ENCODE measurements around the gene RALBP1. TPM values are rescaled to one million over a fixed set of nuclear protein-coding genes. Genes with fewer than 3 reads are reported as not detected.
A peak's percentile ranks its signal among the peaks of the same experiment; 100 is the strongest.

Gene RALBP1
- total and polyA plus RNA-seq, 9 of the 15 experiments (the other 6 are each of a cell fraction or from before 2014, with no cell fraction given): 10.9 to 70.0 (median 61.3) TPM

DNA sequence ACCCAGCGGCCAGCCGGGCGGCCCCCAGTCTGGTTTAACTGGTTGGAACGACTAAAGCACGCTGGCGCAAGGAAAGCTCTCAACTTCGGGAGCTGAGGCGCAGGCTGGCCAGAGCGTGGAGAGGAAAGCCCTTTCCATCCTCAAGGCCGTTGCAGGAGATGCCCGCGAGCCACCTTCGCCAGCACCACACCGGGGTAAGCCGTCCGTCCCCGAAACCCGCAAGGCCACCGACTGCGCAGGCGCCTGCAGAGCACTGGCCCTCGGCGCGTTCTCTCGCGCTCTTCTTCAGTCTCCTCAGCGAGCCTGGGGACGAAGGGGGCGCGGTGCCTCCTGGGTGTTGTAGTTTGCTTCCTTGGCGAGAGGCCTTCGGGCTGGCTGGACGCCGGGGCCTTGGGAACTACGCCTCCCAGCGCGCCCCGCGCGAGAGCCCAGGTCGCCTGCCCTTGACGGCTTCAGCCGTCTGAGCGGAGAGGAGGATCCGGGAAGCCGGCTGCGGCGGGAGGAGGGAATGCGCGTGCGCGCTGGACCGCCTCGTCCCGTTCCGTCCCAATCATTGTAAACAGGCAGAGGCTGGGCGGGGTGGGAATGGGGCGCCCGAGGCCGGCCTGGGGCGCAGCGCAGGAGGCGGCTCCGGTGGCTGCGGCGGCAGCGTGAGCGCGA is at the start of gene RALBP1 (continued):
- TF ChIP-seq, protein P1, sequence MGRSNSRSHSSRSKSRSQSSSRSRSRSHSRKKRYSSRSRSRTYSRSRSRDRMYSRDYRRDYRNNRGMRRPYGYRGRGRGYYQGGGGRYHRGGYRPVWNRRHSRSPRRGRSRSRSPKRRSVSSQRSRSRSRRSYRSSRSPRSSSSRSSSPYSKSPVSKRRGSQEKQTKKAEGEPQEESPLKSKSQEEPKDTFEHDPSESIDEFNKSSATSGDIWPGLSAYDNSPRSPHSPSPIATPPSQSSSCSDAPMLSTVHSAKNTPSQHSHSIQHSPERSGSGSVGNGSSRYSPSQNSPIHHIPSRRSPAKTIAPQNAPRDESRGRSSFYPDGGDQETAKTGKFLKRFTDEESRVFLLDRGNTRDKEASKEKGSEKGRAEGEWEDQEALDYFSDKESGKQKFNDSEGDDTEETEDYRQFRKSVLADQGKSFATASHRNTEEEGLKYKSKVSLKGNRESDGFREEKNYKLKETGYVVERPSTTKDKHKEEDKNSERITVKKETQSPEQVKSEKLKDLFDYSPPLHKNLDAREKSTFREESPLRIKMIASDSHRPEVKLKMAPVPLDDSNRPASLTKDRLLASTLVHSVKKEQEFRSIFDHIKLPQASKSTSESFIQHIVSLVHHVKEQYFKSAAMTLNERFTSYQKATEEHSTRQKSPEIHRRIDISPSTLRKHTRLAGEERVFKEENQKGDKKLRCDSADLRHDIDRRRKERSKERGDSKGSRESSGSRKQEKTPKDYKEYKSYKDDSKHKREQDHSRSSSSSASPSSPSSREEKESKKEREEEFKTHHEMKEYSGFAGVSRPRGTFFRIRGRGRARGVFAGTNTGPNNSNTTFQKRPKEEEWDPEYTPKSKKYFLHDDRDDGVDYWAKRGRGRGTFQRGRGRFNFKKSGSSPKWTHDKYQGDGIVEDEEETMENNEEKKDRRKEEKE (IDR thresholded peaks at IDR 0.05; ENCODE audit: borderline replicate concordance in 1 of 2, control insufficient read depth in 1 of 2, low read depth in 2 of 2, low read length in 1 of 2): 0 out of 4 replicates have a peak, but pooled peaks of 1 of the 2 experiments have one; percentile 65
- TF ChIP-seq ZNF551 (CRISPR knock-in tag; IDR thresholded peaks at IDR 0.05): no peak
- no peak for TF ChIP-seq ZNF239 (CRISPR knock-in tag; IDR thresholded peaks at IDR 0.05)
- peak; percentile 82; the same call in 1 of the 2 replicates for TF ChIP-seq HDAC2 (IDR thresholded peaks at IDR 0.05)
- no peak; the same call in 1 of the 2 replicates for TF ChIP-seq ZNF134 (CRISPR knock-in tag; conservative IDR thresholded peaks at IDR 0.05)
- no peak for TF ChIP-seq HNRNPK (IDR thresholded peaks at IDR 0.05; ENCODE audit: low read depth, low read length, poor library complexity, severe bottlenecking)
- TF ChIP-seq NR4A1 (CRISPR knock-in tag; IDR thresholded peaks at IDR 0.05): 0 out of 2 replicates have a peak, but pooled peaks have one; percentile 58
- TF ChIP-seq NR4A1 (tag; IDR thresholded peaks at IDR 0.05): no peak
- TF ChIP-seq MCM2 (IDR thresholded peaks at IDR 0.05; ENCODE audit: low read depth): no peak
- TF ChIP-seq MXI1 (IDR thresholded peaks at IDR 0.05; ENCODE audit: low read depth, low read length): peak; percentile 47
- TF ChIP-seq POLR2B (IDR thresholded peaks at IDR 0.05; ENCODE audit: low read depth, partially characterized antibody): peak; percentile 96
- no peak for TF ChIP-seq ZNF277 (CRISPR knock-in tag; IDR thresholded peaks at IDR 0.05; ENCODE audit: borderline replicate concordance)
- TF ChIP-seq ZFP30 (CRISPR knock-in tag; IDR thresholded peaks at IDR 0.05; ENCODE audit: borderline replicate concordance): no peak
- TF ChIP-seq, protein P2, sequence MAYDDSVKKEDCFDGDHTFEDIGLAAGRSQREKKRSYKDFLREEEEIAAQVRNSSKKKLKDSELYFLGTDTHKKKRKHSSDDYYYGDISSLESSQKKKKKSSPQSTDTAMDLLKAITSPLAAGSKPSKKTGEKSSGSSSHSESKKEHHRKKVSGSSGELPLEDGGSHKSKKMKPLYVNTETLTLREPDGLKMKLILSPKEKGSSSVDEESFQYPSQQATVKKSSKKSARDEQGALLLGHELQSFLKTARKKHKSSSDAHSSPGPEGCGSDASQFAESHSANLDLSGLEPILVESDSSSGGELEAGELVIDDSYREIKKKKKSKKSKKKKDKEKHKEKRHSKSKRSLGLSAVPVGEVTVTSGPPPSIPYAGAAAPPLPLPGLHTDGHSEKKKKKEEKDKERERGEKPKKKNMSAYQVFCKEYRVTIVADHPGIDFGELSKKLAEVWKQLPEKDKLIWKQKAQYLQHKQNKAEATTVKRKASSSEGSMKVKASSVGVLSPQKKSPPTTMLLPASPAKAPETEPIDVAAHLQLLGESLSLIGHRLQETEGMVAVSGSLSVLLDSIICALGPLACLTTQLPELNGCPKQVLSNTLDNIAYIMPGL (CRISPR knock-in tag; IDR thresholded peaks at IDR 0.05): 0 out of 2 replicates have a peak, but pooled peaks have one; percentile 45
- no peak for TF ChIP-seq ETV1 (tag; conservative IDR thresholded peaks at IDR 0.05; ENCODE audit: low read depth)
- peak; percentile 82; the same call in 1 of the 2 replicates for TF ChIP-seq ZNF263 (CRISPR knock-in tag; IDR thresholded peaks at IDR 0.05; ENCODE audit: borderline replicate concordance)
- TF ChIP-seq RAD21 (CRISPR knock-in tag; conservative IDR thresholded peaks at IDR 0.05 in 1 of 2, IDR thresholded peaks at IDR 0.05 in 1 of 2): peak; percentile 59 to 68; a peak in 3 of 4 replicates
- TF ChIP-seq FIP1L1 (IDR thresholded peaks at IDR 0.05; ENCODE audit: low read depth, low read length, poor library complexity, severe bottlenecking): peak; percentile 60
- TF ChIP-seq PTBP1 (IDR thresholded peaks at IDR 0.05; ENCODE audit: low read depth, low read length): no peak
- TF ChIP-seq POLR2G (IDR thresholded peaks at IDR 0.05; ENCODE audit: low read depth, low read length): peak; percentile 94

Data from K562 (cell line).